ENCODE results near the gene DFFB. TPM values are rescaled to one million over a fixed set of nuclear protein-coding genes. Genes with fewer than 3 reads are reported as not detected.

The DFFB gene
- total RNA-seq, 1 donor from 2014 or later: 16.4 TPM

DNA sequence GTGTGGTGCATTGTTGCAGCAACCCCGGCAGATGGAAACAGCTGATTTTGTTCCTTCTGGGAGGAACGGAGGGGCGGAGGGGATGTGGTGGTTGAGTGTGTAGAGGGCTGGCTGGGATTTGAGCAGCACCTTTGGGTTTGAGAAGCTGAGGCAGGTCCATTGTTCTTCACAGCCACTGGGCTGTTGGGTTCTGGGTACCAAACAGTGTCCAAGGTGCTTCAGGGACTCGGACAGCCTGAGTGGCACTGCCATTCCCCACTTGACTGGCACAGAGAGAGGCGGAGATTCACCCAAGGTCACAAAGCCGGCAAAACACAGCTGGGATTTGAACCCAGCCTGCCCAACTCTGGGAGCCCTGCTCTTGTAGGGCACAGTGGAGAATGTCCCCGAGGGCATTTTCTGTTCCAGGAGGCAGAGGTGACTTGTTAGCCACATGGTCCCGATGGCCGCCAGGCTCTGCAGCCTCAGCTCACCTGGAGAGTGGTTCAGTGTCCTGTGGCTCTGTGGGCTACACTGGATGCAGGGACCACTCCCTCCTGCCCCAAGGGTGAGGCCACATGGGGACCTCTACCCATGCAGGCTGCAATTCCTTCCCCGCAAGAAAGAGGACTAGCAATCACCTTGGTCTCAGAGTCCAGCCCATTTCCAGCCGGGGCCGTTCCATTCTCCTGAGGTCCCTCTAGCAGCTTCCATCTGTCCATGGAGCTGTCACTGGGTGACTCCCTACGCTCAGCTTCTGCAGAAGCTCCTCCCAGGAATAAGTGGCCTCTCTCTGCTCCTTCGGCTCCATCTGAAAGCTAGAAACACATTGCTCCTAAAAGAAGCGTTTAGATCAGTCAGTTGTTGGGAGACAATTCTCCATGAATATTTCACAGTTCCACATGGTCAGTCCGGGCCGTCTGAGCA, 74.0 kb downstream of the DFFB start:
- Mint-ChIP-seq H3K36me3 (ENCODE audit: unreplicated experiment) (peaks cover 31% of the 10 kb centered on the region), H3K4me1 (ENCODE audit: low read depth, unreplicated experiment) (no peaks in the 10 kb centered on the region), H3K27ac (ENCODE audit: unreplicated experiment) (no peak overlapping the region), H3K9me3 (ENCODE audit: unreplicated experiment) (peaks cover 29% of the 10 kb centered on the region), H3K27me3 (ENCODE audit: unreplicated experiment) (peaks cover 5% of the 10 kb centered on the region), H3K4me3 (ENCODE audit: unreplicated experiment) (no peak overlapping the region)
- TF ChIP-seq, protein P1, sequence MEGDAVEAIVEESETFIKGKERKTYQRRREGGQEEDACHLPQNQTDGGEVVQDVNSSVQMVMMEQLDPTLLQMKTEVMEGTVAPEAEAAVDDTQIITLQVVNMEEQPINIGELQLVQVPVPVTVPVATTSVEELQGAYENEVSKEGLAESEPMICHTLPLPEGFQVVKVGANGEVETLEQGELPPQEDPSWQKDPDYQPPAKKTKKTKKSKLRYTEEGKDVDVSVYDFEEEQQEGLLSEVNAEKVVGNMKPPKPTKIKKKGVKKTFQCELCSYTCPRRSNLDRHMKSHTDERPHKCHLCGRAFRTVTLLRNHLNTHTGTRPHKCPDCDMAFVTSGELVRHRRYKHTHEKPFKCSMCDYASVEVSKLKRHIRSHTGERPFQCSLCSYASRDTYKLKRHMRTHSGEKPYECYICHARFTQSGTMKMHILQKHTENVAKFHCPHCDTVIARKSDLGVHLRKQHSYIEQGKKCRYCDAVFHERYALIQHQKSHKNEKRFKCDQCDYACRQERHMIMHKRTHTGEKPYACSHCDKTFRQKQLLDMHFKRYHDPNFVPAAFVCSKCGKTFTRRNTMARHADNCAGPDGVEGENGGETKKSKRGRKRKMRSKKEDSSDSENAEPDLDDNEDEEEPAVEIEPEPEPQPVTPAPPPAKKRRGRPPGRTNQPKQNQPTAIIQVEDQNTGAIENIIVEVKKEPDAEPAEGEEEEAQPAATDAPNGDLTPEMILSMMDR (IDR thresholded peaks at IDR 0.05; ENCODE audit: partially characterized antibody, unreplicated experiment): no peak
- DNase-seq: no peak

DNA sequence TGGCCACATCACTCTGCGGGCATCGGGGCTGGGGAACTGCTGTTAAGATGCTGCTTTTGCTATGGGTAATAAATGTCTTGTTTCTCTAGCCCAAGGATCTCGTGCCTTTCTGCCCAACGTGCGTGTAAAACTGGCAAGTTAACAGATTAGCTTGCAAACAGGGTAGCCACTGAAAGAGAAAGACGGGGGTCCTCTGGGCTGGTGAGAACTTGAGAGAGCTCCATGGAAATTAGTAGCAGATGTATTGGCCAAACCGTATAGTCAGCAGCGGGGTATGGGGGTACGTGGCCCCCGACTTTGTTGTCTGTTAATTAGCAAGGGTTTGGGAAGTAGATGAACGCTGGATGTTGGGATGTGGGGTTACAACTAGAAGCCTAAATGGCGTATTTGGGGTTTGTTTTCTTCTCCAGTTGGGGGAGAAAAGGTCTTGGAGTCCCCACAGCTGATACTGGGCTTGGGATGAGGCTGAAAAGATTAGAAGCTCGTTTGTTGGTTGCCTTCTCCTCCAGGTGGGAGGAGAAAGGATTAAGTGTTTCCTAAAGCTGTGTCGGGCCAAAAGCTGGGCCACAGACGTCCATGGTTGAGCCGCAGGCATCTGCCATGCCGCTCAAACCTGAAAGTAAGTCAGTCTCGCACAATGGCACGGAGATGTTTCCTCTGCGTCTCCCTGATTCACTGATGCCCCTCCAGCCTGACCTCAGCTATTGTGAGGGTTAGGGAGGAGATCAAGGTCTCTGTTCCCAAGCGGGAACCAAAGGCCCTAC, 75.1 kb downstream of the DFFB start:
- DNase-seq: no peak
- TF ChIP-seq, protein P1 (IDR thresholded peaks at IDR 0.05; ENCODE audit: partially characterized antibody, unreplicated experiment): no peak
- Mint-ChIP-seq H3K27ac (ENCODE audit: unreplicated experiment) (no peak overlapping the region), H3K4me1 (ENCODE audit: low read depth, unreplicated experiment) (no peaks in the 10 kb centered on the region), H3K4me3 (ENCODE audit: unreplicated experiment) (no peak overlapping the region), H3K9me3 (ENCODE audit: unreplicated experiment) (peaks cover 26% of the 10 kb centered on the region), H3K27me3 (ENCODE audit: unreplicated experiment) (peaks cover 7% of the 10 kb centered on the region), H3K36me3 (ENCODE audit: unreplicated experiment) (peaks cover 26% of the 10 kb centered on the region)

Other genes starting within 250 kb of the DFFB start
- gene MEGF6, start 246.0 kb upstream of the DFFB start, total RNA-seq (ENCODE audit: unreplicated experiment): 64.7 TPM
- 43.1 TPM for gene TPRG1L, start 232.5 kb upstream of the DFFB start, total RNA-seq (ENCODE audit: unreplicated experiment)
- gene WRAP73, start 207.4 kb upstream of the DFFB start, total RNA-seq (ENCODE audit: unreplicated experiment): 47.7 TPM
- gene TP73, start 205.0 kb upstream of the DFFB start, total RNA-seq (ENCODE audit: unreplicated experiment): 13.0 TPM
- not detected for gene CCDC27, start 105.0 kb upstream of the DFFB start, total RNA-seq (ENCODE audit: unreplicated experiment)
- 7.5 TPM for gene SMIM1, start 84.7 kb upstream of the DFFB start, total RNA-seq (ENCODE audit: unreplicated experiment)
- gene LRRC47, start 61.0 kb upstream of the DFFB start, total RNA-seq (ENCODE audit: unreplicated experiment): 79.7 TPM
- 102 TPM for gene CEP104, start 265 bp upstream of the DFFB start, total RNA-seq (ENCODE audit: unreplicated experiment)
- gene C1orf174, start 42.8 kb downstream of the DFFB start, total RNA-seq (ENCODE audit: unreplicated experiment): 16.9 TPM